Measurements from ENCODE around the gene NT5C1A.
A peak's percentile ranks its signal among the peaks of the same experiment; 100 is the strongest.

Gene NT5C1A

DNA sequence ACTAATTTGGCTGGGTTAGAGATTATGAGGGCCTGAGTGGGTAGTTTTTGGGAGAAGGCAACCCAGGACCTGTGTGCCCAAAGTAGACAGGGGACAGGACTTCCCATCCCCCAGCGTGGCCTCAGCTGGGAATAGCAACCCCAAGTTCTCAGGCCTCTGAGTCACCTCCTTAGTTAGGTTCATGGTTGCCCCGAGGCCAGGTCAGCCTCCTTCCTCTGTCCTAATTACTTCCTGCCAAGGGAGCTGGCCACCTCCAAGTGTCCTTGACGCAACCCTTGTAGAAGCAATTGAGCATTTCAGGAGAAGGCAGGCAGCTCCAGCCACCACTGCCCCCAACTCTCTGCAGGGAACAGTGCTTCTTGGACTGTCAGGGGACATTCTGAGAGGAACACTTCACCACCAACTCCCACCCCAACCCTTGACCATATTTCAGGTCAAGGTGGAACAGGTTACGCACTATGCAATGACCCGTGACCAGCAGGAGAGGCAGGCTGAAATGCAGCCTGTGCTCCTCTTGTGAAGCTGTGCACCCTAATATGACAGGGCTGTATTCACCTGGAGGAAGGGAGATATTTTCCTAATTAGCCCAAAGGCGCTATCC is 5.1 kb upstream of the NT5C1A start:
- TF ChIP-seq ZNF274 (IDR thresholded peaks at IDR 0.05; ENCODE audit: low read depth, low read length) (no peak), SUZ12 (IDR thresholded peaks at IDR 0.05; ENCODE audit: extremely low read depth, insufficient read depth, insufficient read length) (peak; percentile 36)
- H3K4me3 ChIP-seq (ENCODE audit: insufficient read length, low read depth): no peak overlapping the region
- DNase-seq (ENCODE audit: low read depth, low spot score): no peak
- no peak overlapping the region for H3K9ac ChIP-seq (ENCODE audit: insufficient read length, low read depth)
- H3K36me3 ChIP-seq (ENCODE audit: insufficient read depth, insufficient read length, low read length): no peaks in the 10 kb centered on the region
- 0 out of 2 replicates have a peak, but pooled peaks cover 6% of the 10 kb centered on the region for H3K9me3 ChIP-seq (ENCODE audit: insufficient read depth, low read length)
- peaks cover 98% of the 10 kb centered on the region for H3K27me3 ChIP-seq (ENCODE audit: insufficient read depth, insufficient read length)
- peaks cover 2% of the 10 kb centered on the region for H3K4me1 ChIP-seq (ENCODE audit: insufficient read depth, insufficient read length)

DNA sequence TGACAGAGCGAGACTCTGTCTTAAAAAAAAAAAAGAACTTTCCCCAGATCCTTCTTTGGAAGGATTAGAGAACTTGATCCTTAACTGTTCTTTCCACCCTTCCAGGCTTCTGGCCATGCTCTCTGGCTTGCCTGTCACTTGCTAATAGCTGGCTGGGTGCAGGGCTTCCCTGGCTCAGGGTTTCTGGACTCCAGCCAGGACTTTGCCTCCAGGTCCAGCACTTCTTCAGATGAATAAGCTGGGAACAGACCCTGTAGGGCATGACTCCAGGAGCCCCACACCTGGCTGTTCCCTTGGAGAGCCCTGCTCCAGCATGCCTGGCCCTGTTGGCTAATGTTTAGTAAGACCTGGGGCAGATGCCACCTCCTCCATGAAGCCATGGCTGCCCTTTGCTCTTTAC is 3.3 kb upstream of the NT5C1A start:
- Histone ChIP-seq H3K36me3 (ENCODE audit: insufficient read depth, insufficient read length, low read length) (no peaks in the 10 kb centered on the region), H3K27me3 (ENCODE audit: insufficient read depth, insufficient read length) (peaks cover 98% of the 10 kb centered on the region), H3K4me3 (ENCODE audit: insufficient read length, low read depth) (no peak overlapping the region), H3K9me3 (ENCODE audit: insufficient read depth, low read length) (0 out of 2 replicates have a peak, but pooled peaks cover 6% of the 10 kb centered on the region), H3K4me1 (ENCODE audit: insufficient read depth, insufficient read length) (peaks cover 10% of the 10 kb centered on the region), H3K9ac (ENCODE audit: insufficient read length, low read depth) (no peak overlapping the region)
- DNase-seq (ENCODE audit: low read depth, low spot score): no peak
- no peak for TF ChIP-seq SUZ12 (IDR thresholded peaks at IDR 0.05; ENCODE audit: extremely low read depth, insufficient read depth, insufficient read length)
- TF ChIP-seq ZNF274 (IDR thresholded peaks at IDR 0.05; ENCODE audit: low read depth, low read length): no peak
- no peak for TF ChIP-seq YY1 (IDR thresholded peaks at IDR 0.05; ENCODE audit: insufficient read depth, insufficient read length)

DNA sequence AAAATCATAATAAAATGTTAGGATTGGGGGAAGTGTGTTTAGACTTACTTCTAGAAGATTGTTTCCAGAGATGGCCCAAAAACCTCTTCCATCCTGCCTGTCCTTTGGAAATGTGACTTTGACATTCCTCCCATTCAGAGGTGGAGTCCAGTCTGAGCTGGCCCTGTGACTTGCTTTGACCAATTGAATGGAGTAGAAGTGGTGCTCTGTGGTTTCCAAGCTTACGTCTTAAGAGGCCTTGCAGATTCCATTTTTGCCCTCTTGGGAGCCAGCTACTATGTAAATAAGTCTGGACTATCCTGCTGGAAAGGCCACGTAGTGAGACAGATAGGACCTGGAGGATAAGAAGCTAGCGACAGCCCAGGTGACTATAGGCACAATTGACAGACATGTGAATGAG is 1.3 kb upstream of the NT5C1A start:
- no peak overlapping the region for H3K9ac ChIP-seq (ENCODE audit: insufficient read length, low read depth)
- no peak overlapping the region for H3K4me3 ChIP-seq (ENCODE audit: insufficient read length, low read depth)
- no peaks in the 10 kb centered on the region for H3K36me3 ChIP-seq (ENCODE audit: insufficient read depth, insufficient read length, low read length)
- H3K9me3 ChIP-seq (ENCODE audit: insufficient read depth, low read length): 0 out of 2 replicates have a peak, but pooled peaks cover 6% of the 10 kb centered on the region
- peaks cover 10% of the 10 kb centered on the region for H3K4me1 ChIP-seq (ENCODE audit: insufficient read depth, insufficient read length)
- TF ChIP-seq ZNF274 (IDR thresholded peaks at IDR 0.05; ENCODE audit: low read depth, low read length): no peak
- TF ChIP-seq SUZ12 (IDR thresholded peaks at IDR 0.05; ENCODE audit: extremely low read depth, insufficient read depth, insufficient read length): no peak
- no peak for TF ChIP-seq YY1 (IDR thresholded peaks at IDR 0.05; ENCODE audit: insufficient read depth, insufficient read length)
- DNase-seq (ENCODE audit: low read depth, low spot score): no peak
- peaks cover 98% of the 10 kb centered on the region for H3K27me3 ChIP-seq (ENCODE audit: insufficient read depth, insufficient read length)

DNA sequence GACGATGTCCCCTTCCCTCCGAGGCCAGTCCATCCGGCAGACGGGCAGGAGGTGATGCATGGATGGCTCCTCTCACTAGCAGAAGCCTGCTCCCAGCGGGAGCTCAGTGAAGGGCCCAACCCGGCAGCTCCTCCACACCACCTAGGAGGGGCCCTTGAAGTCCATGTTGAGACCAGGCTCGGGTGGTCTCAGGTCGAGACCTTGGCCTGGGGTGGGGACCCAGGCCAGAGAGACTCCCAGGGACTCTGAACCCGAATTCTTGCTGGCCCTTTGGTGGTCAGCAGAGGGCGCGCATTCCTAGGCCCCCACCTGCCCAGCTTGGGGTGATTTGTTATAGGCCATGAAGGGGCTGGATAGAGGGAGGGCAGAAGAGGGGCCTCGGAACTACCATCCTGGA is 642 bp upstream of the NT5C1A start:
- H3K4me3 ChIP-seq (ENCODE audit: insufficient read length, low read depth): no peak overlapping the region
- 0 out of 2 replicates have a peak, but pooled peaks cover 6% of the 10 kb centered on the region for H3K9me3 ChIP-seq (ENCODE audit: insufficient read depth, low read length)
- H3K27me3 ChIP-seq (ENCODE audit: insufficient read depth, insufficient read length): peaks cover 98% of the 10 kb centered on the region
- H3K9ac ChIP-seq (ENCODE audit: insufficient read length, low read depth): peak overlapping the region; percentile 29
- H3K36me3 ChIP-seq (ENCODE audit: insufficient read depth, insufficient read length, low read length): no peaks in the 10 kb centered on the region
- no peak for DNase-seq (ENCODE audit: low read depth, low spot score)
- H3K4me1 ChIP-seq (ENCODE audit: insufficient read depth, insufficient read length): peaks cover 10% of the 10 kb centered on the region
- no peak for TF ChIP-seq YY1 (IDR thresholded peaks at IDR 0.05; ENCODE audit: insufficient read depth, insufficient read length)
- no peak for TF ChIP-seq ZNF274 (IDR thresholded peaks at IDR 0.05; ENCODE audit: low read depth, low read length)
- peak; percentile 81 for TF ChIP-seq SUZ12 (IDR thresholded peaks at IDR 0.05; ENCODE audit: extremely low read depth, insufficient read depth, insufficient read length)

DNA sequence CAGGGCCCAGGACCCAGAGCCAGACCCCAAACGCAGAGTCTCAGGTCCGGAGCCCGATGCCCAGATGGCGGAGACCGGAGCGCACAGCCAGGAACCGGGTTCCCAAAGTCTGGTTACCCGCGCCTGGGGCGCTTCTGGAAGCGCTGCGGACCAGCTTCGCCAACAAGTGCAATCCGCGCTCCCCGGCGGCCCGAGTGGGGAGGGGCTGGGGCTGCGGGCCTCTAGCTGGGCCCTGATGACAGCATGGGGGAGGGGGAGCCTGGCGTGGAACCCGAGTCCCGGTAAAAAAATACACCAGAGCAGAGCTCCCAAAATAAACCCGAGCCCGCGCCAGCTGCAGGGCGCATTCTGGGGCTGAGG is 494 bp downstream of the NT5C1A start:
- Histone ChIP-seq H3K4me3 (ENCODE audit: insufficient read length, low read depth) (peak overlapping the region; percentile 43), H3K27me3 (ENCODE audit: insufficient read depth, insufficient read length) (peaks cover 98% of the 10 kb centered on the region), H3K4me1 (ENCODE audit: insufficient read depth, insufficient read length) (peaks cover 8% of the 10 kb centered on the region), H3K9ac (ENCODE audit: insufficient read length, low read depth) (peak overlapping the region; percentile 29), H3K9me3 (ENCODE audit: insufficient read depth, low read length) (0 out of 2 replicates have a peak, but pooled peaks cover 6% of the 10 kb centered on the region), H3K36me3 (ENCODE audit: insufficient read depth, insufficient read length, low read length) (no peaks in the 10 kb centered on the region)
- no peak for DNase-seq (ENCODE audit: low read depth, low spot score)
- no peak for TF ChIP-seq SUZ12 (IDR thresholded peaks at IDR 0.05; ENCODE audit: extremely low read depth, insufficient read depth, insufficient read length)
- no peak for TF ChIP-seq YY1 (IDR thresholded peaks at IDR 0.05; ENCODE audit: insufficient read depth, insufficient read length)
- no peak for TF ChIP-seq ZNF274 (IDR thresholded peaks at IDR 0.05; ENCODE audit: low read depth, low read length)

DNA sequence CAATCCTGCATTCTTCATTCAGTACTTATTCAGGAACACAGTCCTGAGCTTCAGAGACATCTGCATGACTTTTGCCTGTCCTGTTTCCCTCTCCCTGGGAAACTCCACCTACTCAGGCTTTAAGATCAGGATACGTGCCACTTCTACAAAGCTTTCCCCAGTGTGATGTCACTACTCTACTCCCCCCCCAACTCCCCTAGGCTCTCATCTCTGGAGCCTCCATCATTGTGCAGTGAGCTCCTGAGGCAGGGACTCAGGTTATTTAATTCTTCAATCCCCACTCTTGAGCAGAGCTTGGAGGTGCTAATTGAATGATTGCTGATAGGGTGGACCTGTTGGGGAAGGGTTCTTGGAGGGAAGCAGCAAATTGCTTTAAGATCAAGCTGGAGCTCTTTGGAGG is 1.2 kb downstream of the NT5C1A start:
- no peaks in the 10 kb centered on the region for H3K36me3 ChIP-seq (ENCODE audit: insufficient read depth, insufficient read length, low read length)
- peaks cover 99% of the 10 kb centered on the region for H3K27me3 ChIP-seq (ENCODE audit: insufficient read depth, insufficient read length)
- H3K9ac ChIP-seq (ENCODE audit: insufficient read length, low read depth): no peak overlapping the region
- 0 out of 2 replicates have a peak, but pooled peaks cover 6% of the 10 kb centered on the region for H3K9me3 ChIP-seq (ENCODE audit: insufficient read depth, low read length)
- H3K4me1 ChIP-seq (ENCODE audit: insufficient read depth, insufficient read length): peaks cover 8% of the 10 kb centered on the region
- DNase-seq (ENCODE audit: low read depth, low spot score): no peak
- H3K4me3 ChIP-seq (ENCODE audit: insufficient read length, low read depth): no peak overlapping the region
- TF ChIP-seq ZNF274 (IDR thresholded peaks at IDR 0.05; ENCODE audit: low read depth, low read length) (no peak), YY1 (IDR thresholded peaks at IDR 0.05; ENCODE audit: insufficient read depth, insufficient read length) (no peak), SUZ12 (IDR thresholded peaks at IDR 0.05; ENCODE audit: extremely low read depth, insufficient read depth, insufficient read length) (no peak)

DNA sequence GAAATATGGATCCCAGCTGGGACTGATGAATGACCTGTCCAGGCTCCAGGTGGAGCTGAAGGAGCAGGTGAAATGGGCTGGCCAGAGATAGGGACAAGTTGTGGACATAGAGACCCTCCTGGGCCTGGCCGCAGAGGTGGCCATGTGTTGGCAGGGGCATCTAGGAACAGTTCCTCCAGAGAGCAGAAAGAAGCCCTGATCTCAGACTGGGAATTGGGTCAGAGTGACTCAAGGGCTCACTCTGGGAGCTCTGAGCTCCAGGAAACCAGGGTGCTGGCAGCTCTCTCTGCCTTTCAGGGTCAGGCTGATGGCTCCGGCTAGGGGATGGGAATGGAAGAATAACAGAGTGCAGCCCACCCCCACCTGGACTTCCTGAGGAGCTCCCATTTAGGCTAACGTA is 3.0 kb downstream of the NT5C1A start:
- H3K4me1 ChIP-seq (ENCODE audit: insufficient read depth, insufficient read length): peaks cover 8% of the 10 kb centered on the region
- DNase-seq (ENCODE audit: low read depth, low spot score): no peak
- no peak overlapping the region for H3K4me3 ChIP-seq (ENCODE audit: insufficient read length, low read depth)
- no peak overlapping the region for H3K9ac ChIP-seq (ENCODE audit: insufficient read length, low read depth)
- no peak for TF ChIP-seq SUZ12 (IDR thresholded peaks at IDR 0.05; ENCODE audit: extremely low read depth, insufficient read depth, insufficient read length)
- TF ChIP-seq YY1 (IDR thresholded peaks at IDR 0.05; ENCODE audit: insufficient read depth, insufficient read length): no peak
- no peak for TF ChIP-seq ZNF274 (IDR thresholded peaks at IDR 0.05; ENCODE audit: low read depth, low read length)
- H3K9me3 ChIP-seq (ENCODE audit: insufficient read depth, low read length): 0 out of 2 replicates have a peak, but pooled peaks cover 6% of the 10 kb centered on the region
- no peaks in the 10 kb centered on the region for H3K36me3 ChIP-seq (ENCODE audit: insufficient read depth, insufficient read length, low read length)
- peaks cover 100% of the 10 kb centered on the region for H3K27me3 ChIP-seq (ENCODE audit: insufficient read depth, insufficient read length)

Measured in NT2/D1 (cell line).